ENCODE results near the gene SLC25A30. TPM values are rescaled to one million over a fixed set of nuclear protein-coding genes. Genes with fewer than 3 reads are reported as not detected.

The SLC25A30 gene
- total and polyA plus RNA-seq, 2 donors = 2.9 to 5.9 TPM

DNA sequence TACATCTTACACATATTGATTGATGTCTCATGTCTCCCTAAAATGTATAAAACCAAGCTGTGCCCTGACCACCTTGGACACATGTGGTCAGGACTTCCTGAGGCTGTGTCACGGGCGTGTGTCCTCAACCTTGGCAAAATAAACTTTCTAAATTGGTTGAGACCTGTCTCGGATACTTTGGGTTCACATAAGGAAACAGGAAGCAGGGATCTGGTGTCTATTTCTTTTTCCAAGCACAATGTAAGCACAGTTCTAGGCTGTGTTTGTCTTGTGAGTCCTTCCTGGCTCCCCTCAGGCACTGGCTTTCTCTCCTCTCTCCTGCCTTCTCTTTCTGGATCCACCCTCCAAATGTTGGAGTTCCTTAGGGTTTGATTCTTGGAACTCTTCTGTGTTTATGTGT is 49.6 kb downstream of the SLC25A30 start:
- no peaks in the 10 kb centered on the region for H3K9me3 ChIP-seq (ENCODE audit: control insufficient read depth in 2 of 2, insufficient read depth in 1 of 2, low read length in 1 of 2)
- H3K36me3 ChIP-seq (ENCODE audit: control insufficient read depth in 2 of 2, insufficient read depth in 2 of 2, low read length in 1 of 2) = peaks cover 0 to 3% of the 10 kb centered on the region in 2 donors
- peaks cover 3 to 14% of the 10 kb centered on the region in 2 donors for H3K4me1 ChIP-seq (ENCODE audit: control insufficient read depth in 2 of 2, insufficient read depth in 2 of 2, low read length in 2 of 2)
- no peak overlapping the region for H3K27ac ChIP-seq (ENCODE audit: low read depth in 1 of 2, low read length in 1 of 2)
- WGBS = 74% methylated on average over 3 of the region's 3 CpGs
- H3K4me3 ChIP-seq (ENCODE audit: low read length in 2 of 2) = no peak overlapping the region
- no peak for DNase-seq (ENCODE audit: low read depth in 6 of 9, low spot score in 9 of 9)
- H3K27me3 ChIP-seq (ENCODE audit: control insufficient read depth in 2 of 2, insufficient read depth in 1 of 2, low read length in 1 of 2) = no peaks in the 10 kb centered on the region

DNA sequence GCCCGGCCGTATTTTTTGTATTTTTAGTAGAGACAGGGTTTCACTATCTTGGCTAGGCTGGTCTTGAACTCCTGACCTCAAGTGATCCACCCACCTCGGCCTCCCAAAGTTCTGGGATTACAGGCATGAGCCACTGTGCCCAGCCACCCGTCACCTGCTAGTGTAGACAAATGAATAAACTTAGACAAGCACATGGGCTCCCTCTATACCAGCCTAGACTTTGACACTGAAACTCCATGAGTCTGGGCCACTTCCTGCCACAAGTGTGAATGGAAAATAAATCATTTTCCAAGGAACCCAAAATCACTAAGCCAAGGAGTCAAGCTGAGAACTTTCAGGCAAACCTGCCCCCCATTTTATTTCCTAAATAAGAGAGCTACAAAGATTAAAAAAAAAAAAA is 50.2 kb downstream of the SLC25A30 start:
- H3K4me1 ChIP-seq (ENCODE audit: control insufficient read depth in 2 of 2, insufficient read depth in 2 of 2, low read length in 2 of 2) = peaks cover 3 to 14% of the 10 kb centered on the region in 2 donors
- WGBS = 93% methylated on average over 4 of the region's 4 CpGs
- H3K4me3 ChIP-seq (ENCODE audit: low read length in 2 of 2) = no peak overlapping the region
- no peaks in the 10 kb centered on the region for H3K9me3 ChIP-seq (ENCODE audit: control insufficient read depth in 2 of 2, insufficient read depth in 1 of 2, low read length in 1 of 2)
- peaks cover 0 to 3% of the 10 kb centered on the region in 2 donors for H3K36me3 ChIP-seq (ENCODE audit: control insufficient read depth in 2 of 2, insufficient read depth in 2 of 2, low read length in 1 of 2)
- no peak for DNase-seq (ENCODE audit: low read depth in 6 of 9, low spot score in 9 of 9)
- H3K27me3 ChIP-seq (ENCODE audit: control insufficient read depth in 2 of 2, insufficient read depth in 1 of 2, low read length in 1 of 2) = no peaks in the 10 kb centered on the region
- H3K27ac ChIP-seq (ENCODE audit: low read depth in 1 of 2, low read length in 1 of 2) = no peak overlapping the region

DNA sequence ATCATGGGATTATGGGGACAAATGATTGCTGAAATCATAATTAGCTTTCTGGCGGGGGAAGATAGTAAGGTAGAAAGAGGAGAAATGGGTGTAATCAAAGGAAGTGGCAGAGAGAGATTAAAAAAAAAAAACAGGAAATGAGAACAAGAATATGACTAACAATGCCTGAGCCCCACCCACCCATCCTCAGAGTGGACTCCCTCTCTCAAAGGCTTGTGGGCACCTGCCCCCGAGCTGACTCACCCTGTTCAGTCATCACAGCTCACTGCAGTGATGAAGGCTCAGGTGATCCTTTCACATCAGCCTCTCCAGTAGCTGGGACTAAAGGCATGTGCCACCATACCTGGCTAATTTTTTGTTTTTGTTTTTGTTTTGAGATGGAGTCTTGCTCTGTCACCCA is 50.8 kb downstream of the SLC25A30 start:
- no peaks in the 10 kb centered on the region for H3K9me3 ChIP-seq (ENCODE audit: control insufficient read depth in 2 of 2, insufficient read depth in 1 of 2, low read length in 1 of 2)
- H3K27me3 ChIP-seq (ENCODE audit: control insufficient read depth in 2 of 2, insufficient read depth in 1 of 2, low read length in 1 of 2) = no peaks in the 10 kb centered on the region
- H3K36me3 ChIP-seq (ENCODE audit: control insufficient read depth in 2 of 2, insufficient read depth in 2 of 2, low read length in 1 of 2) = peaks cover 0 to 4% of the 10 kb centered on the region in 2 donors
- peak in 8 of 9 donors; percentile 6 to 72 (median 34) for DNase-seq (ENCODE audit: low read depth in 6 of 9, low spot score in 9 of 9)
- H3K27ac ChIP-seq (ENCODE audit: low read depth in 1 of 2, low read length in 1 of 2) = no peak overlapping the region
- H3K4me1 ChIP-seq (ENCODE audit: control insufficient read depth in 2 of 2, insufficient read depth in 2 of 2, low read length in 2 of 2) = peaks cover 3 to 14% of the 10 kb centered on the region in 2 donors
- 32% methylated on average over 2 of the region's 2 CpGs for WGBS
- H3K4me3 ChIP-seq (ENCODE audit: low read length in 2 of 2) = no peak overlapping the region

DNA sequence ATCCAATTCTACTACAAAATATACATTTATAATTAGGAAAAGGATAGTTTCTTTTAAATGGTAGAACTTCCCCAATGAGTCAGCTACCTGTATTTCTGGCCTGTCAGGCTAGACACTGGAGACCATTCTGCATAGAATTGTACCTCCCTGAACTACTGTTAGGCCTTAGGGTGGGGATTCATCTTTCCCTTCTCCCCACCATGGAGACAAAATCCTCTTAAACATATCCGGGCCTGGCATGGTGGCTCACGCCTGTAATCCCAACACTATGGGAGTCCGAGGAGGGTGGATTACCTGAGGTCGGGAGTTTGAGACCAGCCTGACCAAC is 52.7 kb downstream of the SLC25A30 start:
- Histone ChIP-seq H3K27ac (ENCODE audit: low read depth in 1 of 2, low read length in 1 of 2) (no peak overlapping the region), H3K9me3 (ENCODE audit: control insufficient read depth in 2 of 2, insufficient read depth in 1 of 2, low read length in 1 of 2) (no peaks in the 10 kb centered on the region), H3K4me1 (ENCODE audit: control insufficient read depth in 2 of 2, insufficient read depth in 2 of 2, low read length in 2 of 2) (peaks cover 3 to 7% of the 10 kb centered on the region in 2 donors), H3K36me3 (ENCODE audit: control insufficient read depth in 2 of 2, insufficient read depth in 2 of 2, low read length in 1 of 2) (peaks cover 0 to 6% of the 10 kb centered on the region in 2 donors), H3K27me3 (ENCODE audit: control insufficient read depth in 2 of 2, insufficient read depth in 1 of 2, low read length in 1 of 2) (no peaks in the 10 kb centered on the region), H3K4me3 (ENCODE audit: low read length in 2 of 2) (no peak overlapping the region)
- WGBS = 98% methylated on average over 4 of the region's 4 CpGs
- DNase-seq (ENCODE audit: low read depth in 6 of 9, low spot score in 9 of 9) = no peak

DNA sequence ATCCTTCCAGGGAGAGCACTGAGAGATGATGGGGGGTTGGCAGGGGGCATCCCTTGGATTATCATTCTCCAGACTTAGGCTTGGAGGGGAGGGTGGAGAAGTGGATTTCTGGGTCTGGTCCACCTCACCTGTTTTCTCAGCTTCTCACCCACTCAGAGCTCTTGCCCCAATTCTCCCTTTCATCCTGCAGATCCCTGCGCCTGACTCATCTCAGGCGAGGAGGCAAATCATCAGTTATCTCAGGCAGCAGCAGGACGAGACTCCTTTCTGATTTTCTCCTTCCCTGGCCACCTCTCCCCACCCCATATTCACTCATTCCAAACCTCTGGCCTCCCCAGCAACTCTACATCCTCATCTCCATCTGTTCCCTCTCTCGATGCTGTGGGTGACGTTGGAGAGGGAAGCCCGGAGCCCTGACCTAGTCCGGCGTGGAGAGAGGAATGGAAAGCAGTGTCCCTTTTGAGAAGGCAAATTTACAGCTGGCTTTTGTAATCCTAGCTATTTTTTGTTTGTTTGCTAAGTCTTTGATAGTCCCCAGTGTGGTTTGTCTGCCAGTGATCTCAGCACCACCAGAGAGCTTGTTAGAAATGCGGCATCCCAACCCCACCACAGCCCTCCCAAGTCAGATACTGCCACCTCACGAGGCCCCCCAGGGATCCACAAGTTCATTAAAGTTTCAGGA is 53.2 kb downstream of the SLC25A30 start:
- peaks cover 0 to 5% of the 10 kb centered on the region in 2 donors for H3K36me3 ChIP-seq (ENCODE audit: control insufficient read depth in 2 of 2, insufficient read depth in 2 of 2, low read length in 1 of 2)
- peak overlapping the region in 1 of 2 donors; percentile 61 for H3K27ac ChIP-seq (ENCODE audit: low read depth in 1 of 2, low read length in 1 of 2)
- no peaks in the 10 kb centered on the region for H3K27me3 ChIP-seq (ENCODE audit: control insufficient read depth in 2 of 2, insufficient read depth in 1 of 2, low read length in 1 of 2)
- H3K9me3 ChIP-seq (ENCODE audit: control insufficient read depth in 2 of 2, insufficient read depth in 1 of 2, low read length in 1 of 2) = no peaks in the 10 kb centered on the region
- DNase-seq (ENCODE audit: low read depth in 6 of 9, low spot score in 9 of 9) = no peak
- no peak overlapping the region for H3K4me3 ChIP-seq (ENCODE audit: low read length in 2 of 2)
- peaks cover 3 to 7% of the 10 kb centered on the region in 2 donors for H3K4me1 ChIP-seq (ENCODE audit: control insufficient read depth in 2 of 2, insufficient read depth in 2 of 2, low read length in 2 of 2)
- whole genome bisulfite sequencing = 96% methylated on average over 10 of the region's 10 CpGs

DNA sequence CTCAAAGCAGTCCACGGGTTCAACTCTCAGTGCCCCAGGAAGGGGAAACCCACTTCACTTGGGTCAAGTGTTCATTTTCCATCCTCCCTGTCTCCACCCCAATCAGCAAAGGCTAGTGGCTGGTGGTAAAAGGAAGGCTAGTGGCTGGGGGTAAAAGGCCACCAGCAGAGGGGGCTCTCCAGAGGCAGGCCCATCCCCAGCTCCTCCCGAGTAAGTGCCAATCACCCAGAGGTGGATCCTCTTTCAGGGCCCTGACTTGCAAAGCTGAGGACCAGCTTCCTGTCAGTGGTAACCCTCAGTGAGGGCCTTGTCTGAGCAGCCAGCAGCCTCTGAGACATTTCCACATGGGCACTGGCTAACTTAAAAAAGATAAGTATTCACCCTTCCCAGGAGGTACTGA is 55.2 kb downstream of the SLC25A30 start:
- Histone ChIP-seq H3K9me3 (ENCODE audit: control insufficient read depth in 2 of 2, insufficient read depth in 1 of 2, low read length in 1 of 2) (no peaks in the 10 kb centered on the region), H3K4me3 (ENCODE audit: low read length in 2 of 2) (no peak overlapping the region), H3K36me3 (ENCODE audit: control insufficient read depth in 2 of 2, insufficient read depth in 2 of 2, low read length in 1 of 2) (peaks cover 5 to 7% of the 10 kb centered on the region in 2 donors), H3K27me3 (ENCODE audit: control insufficient read depth in 2 of 2, insufficient read depth in 1 of 2, low read length in 1 of 2) (no peaks in the 10 kb centered on the region), H3K27ac (ENCODE audit: low read depth in 1 of 2, low read length in 1 of 2) (no peak overlapping the region), H3K4me1 (ENCODE audit: control insufficient read depth in 2 of 2, insufficient read depth in 2 of 2, low read length in 2 of 2) (peaks cover 3 to 7% of the 10 kb centered on the region in 2 donors)
- DNase-seq (ENCODE audit: low read depth in 6 of 9, low spot score in 9 of 9) = no peak
- WGBS = 84% methylated on average over 2 of the region's 2 CpGs

DNA sequence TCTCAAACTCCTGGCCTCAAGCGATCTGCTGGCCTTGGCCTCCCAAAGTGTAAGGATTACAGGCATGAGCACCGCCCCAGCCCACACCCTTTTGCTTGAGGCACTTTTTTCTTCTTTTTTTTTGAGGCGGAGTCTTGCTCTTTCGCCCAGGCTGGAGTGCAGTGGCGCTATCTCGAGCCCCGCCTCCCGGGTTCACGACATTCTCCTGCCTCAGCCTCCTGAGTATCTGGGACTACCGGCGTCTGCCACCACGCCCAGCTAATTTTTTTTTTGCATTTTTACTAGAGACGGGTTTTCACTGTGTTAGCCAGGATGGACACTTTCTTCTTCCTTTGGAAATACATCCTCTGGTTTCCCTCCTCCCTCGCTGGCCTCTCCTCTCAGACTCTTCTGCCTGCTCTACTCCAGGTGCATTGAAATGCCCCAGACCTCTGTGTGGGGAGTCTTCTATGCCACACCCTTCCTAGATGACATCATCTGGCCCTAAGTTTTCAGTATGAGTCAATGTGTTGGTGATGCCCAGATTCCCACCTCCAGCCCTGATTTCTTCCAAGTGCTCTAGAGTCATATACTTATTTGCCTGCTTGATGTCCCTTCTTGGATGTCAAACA is 56.5 kb downstream of the SLC25A30 start:
- H3K36me3 ChIP-seq (ENCODE audit: control insufficient read depth in 2 of 2, insufficient read depth in 2 of 2, low read length in 1 of 2) = peaks cover 5 to 13% of the 10 kb centered on the region in 2 donors
- H3K4me3 ChIP-seq (ENCODE audit: low read length in 2 of 2) = no peak overlapping the region
- H3K4me1 ChIP-seq (ENCODE audit: control insufficient read depth in 2 of 2, insufficient read depth in 2 of 2, low read length in 2 of 2) = peaks cover 0 to 7% of the 10 kb centered on the region in 2 donors
- no peak overlapping the region for H3K27ac ChIP-seq (ENCODE audit: low read depth in 1 of 2, low read length in 1 of 2)
- DNase-seq (ENCODE audit: low read depth in 6 of 9, low spot score in 9 of 9) = no peak
- no peaks in the 10 kb centered on the region for H3K9me3 ChIP-seq (ENCODE audit: control insufficient read depth in 2 of 2, insufficient read depth in 1 of 2, low read length in 1 of 2)
- 96% methylated on average over 14 of the region's 14 CpGs for WGBS
- no peaks in the 10 kb centered on the region for H3K27me3 ChIP-seq (ENCODE audit: control insufficient read depth in 2 of 2, insufficient read depth in 1 of 2, low read length in 1 of 2)

DNA sequence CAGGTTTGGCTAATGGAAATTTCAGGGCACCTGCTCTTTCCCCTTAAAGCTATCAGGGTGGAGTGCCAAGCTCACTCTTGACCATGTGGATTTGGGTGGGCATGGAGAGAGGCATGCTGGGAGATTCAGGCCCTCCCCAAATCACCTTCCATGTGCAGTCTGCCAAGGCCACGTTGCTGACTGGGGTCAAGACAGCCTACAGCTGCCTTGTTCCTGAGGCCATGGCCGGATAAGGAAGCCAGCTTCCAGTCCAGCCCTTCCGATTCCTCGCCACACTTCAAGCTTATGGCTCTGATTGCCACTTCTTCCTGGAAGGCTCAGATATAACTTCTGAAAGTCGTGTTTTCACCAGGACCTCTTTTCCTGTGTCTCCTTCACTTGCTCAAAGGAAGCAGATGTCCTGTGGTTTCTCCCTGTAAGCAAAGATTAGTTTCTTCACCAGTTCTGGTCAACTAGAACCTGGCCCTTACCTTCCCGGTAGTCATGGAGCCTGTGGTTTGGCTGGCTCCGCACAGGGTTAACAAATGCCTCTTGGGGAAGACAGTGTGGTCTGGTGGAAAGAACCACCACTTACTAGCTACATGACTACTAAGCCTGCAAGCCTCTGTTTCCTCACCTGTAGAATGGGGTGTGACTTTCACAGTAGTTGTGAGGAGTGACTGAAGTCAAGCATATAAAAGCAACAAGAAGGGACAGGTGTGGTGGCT is 61.1 kb downstream of the SLC25A30 start:
- Histone ChIP-seq H3K27me3 (ENCODE audit: control insufficient read depth in 2 of 2, insufficient read depth in 1 of 2, low read length in 1 of 2) (no peaks in the 10 kb centered on the region), H3K9me3 (ENCODE audit: control insufficient read depth in 2 of 2, insufficient read depth in 1 of 2, low read length in 1 of 2) (no peaks in the 10 kb centered on the region), H3K36me3 (ENCODE audit: control insufficient read depth in 2 of 2, insufficient read depth in 2 of 2, low read length in 1 of 2) (peaks cover 12 to 25% of the 10 kb centered on the region in 2 donors), H3K4me3 (ENCODE audit: low read length in 2 of 2) (no peak overlapping the region), H3K4me1 (ENCODE audit: control insufficient read depth in 2 of 2, insufficient read depth in 2 of 2, low read length in 2 of 2) (peaks cover 0 to 4% of the 10 kb centered on the region in 2 donors), H3K27ac (ENCODE audit: low read depth in 1 of 2, low read length in 1 of 2) (no peak overlapping the region)
- no peak for DNase-seq (ENCODE audit: low read depth in 6 of 9, low spot score in 9 of 9)
- WGBS = 39% methylated on average over 7 of the region's 7 CpGs

DNA sequence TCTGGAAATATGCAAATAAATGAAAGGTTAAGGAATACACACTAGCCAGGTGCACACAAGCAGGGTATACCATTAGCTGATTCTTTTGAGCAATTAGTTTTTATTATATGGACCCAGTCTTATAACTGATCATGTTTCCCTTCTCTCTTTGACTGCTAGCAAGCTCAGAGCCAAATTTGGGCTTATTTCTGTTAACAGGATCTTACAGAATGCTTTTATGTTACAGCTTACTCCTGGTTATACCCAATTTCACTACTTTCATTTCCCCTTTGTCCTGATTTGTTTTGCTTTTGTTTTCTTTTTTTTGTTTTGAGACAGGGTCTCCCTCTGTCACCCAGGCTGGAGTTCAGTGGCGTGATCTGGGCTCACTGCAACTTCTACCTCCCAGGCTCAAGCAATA is 64.3 kb downstream of the SLC25A30 start:
- Histone ChIP-seq H3K27me3 (ENCODE audit: control insufficient read depth in 2 of 2, insufficient read depth in 1 of 2, low read length in 1 of 2) (no peaks in the 10 kb centered on the region), H3K4me3 (ENCODE audit: low read length in 2 of 2) (no peak overlapping the region), H3K4me1 (ENCODE audit: control insufficient read depth in 2 of 2, insufficient read depth in 2 of 2, low read length in 2 of 2) (peaks cover 0 to 4% of the 10 kb centered on the region in 2 donors), H3K27ac (ENCODE audit: low read depth in 1 of 2, low read length in 1 of 2) (no peak overlapping the region), H3K36me3 (ENCODE audit: control insufficient read depth in 2 of 2, insufficient read depth in 2 of 2, low read length in 1 of 2) (peaks cover 28 to 37% of the 10 kb centered on the region in 2 donors), H3K9me3 (ENCODE audit: control insufficient read depth in 2 of 2, insufficient read depth in 1 of 2, low read length in 1 of 2) (no peaks in the 10 kb centered on the region)
- no peak for DNase-seq (ENCODE audit: low read depth in 6 of 9, low spot score in 9 of 9)
- WGBS = 95% methylated on average over 1 of the region's 1 CpG

All from thymus (tissue), 11 donors.